H9 (cell line): Measurements from ENCODE around the gene GPR84. TPM values are rescaled to one million over a fixed set of nuclear protein-coding genes. Genes with fewer than 3 reads are reported as not detected.

Source experiments
- DNase-seq: peaks from one replicate; pipeline ENCODE4 v3.0.0-alpha.2; 2017
- H2AFZ ChIP-seq: one replicate; pipeline ENCODE4 v1.6.1; 2013; ENCODE audit warnings: mild to moderate bottlenecking, low read length, control low read depth, moderate library complexity
- H2AK5ac ChIP-seq: 2 replicates; pipeline ENCODE4 v1.6.1; 2013; ENCODE audit warnings: low read length, control low read depth, mixed read lengths; ENCODE audit not compliant: insufficient read length
- H2BK120ac ChIP-seq: one replicate; pipeline ENCODE4 v1.6.1; 2013; ENCODE audit warnings: low read depth, mild to moderate bottlenecking, low read length, control low read depth, inconsistent platforms; ENCODE audit not compliant: poor library complexity, severe bottlenecking
- H2BK12ac ChIP-seq: 2 replicates; pipeline ENCODE4 v1.6.1; 2013; ENCODE audit warnings: low read length, control low read depth, mixed read lengths, low read depth; ENCODE audit not compliant: insufficient read length
- H2BK15ac ChIP-seq: 2 replicates; pipeline ENCODE4 v1.6.1; 2013; ENCODE audit warnings: low read depth, low read length, control low read depth
- H2BK20ac ChIP-seq: one replicate; pipeline ENCODE4 v1.6.1; 2013; ENCODE audit warnings: low read depth, mild to moderate bottlenecking, low read length, control low read depth, inconsistent platforms; ENCODE audit not compliant: poor library complexity, severe bottlenecking
- H2BK5ac ChIP-seq: 2 replicates; pipeline ENCODE4 v1.6.1; 2013; ENCODE audit warnings: low read length, control low read depth, mixed read lengths; ENCODE audit not compliant: insufficient read length
- H3K14ac ChIP-seq: 2 replicates; pipeline ENCODE4 v1.6.1; 2013; ENCODE audit warnings: low read length, control low read depth; ENCODE audit not compliant: insufficient read depth
- H3K18ac ChIP-seq: 2 replicates; pipeline ENCODE4 v1.6.1; 2013; ENCODE audit warnings: low read depth, mild to moderate bottlenecking, mixed read lengths, low read length, control low read depth; ENCODE audit not compliant: insufficient read length
- H3K23ac ChIP-seq: 2 replicates; pipeline ENCODE4 v1.6.1; 2013; ENCODE audit warnings: low read length, control low read depth, mixed read lengths, low read depth; ENCODE audit not compliant: insufficient read length
- H3K23me2 ChIP-seq: 2 replicates; pipeline ENCODE4 v1.6.1; 2013; ENCODE audit warnings: low read depth, mild to moderate bottlenecking, mixed read lengths, low read length, control low read depth; ENCODE audit not compliant: insufficient read length, poor library complexity, severe bottlenecking
- H3K27ac ChIP-seq: 2 replicates; pipeline ENCODE4 v1.5.1; 2013; ENCODE audit warnings: low read length, control low read depth, mixed read lengths, low read depth; ENCODE audit not compliant: insufficient read length
- H3K27me3 ChIP-seq: 2 replicates; pipeline ENCODE4 v1.6.1; 2013; ENCODE audit warnings: low read length, control low read depth, inconsistent platforms; ENCODE audit not compliant: insufficient read depth
- H3K4ac ChIP-seq: 2 replicates; pipeline ENCODE4 v1.6.1; 2013; ENCODE audit warnings: low read depth, mild to moderate bottlenecking, control low read depth, inconsistent platforms, low read length, moderate library complexity
- H3K4me1 ChIP-seq: 2 replicates; pipeline ENCODE4 v1.6.1; 2013; ENCODE audit warnings: low read length, control low read depth, inconsistent platforms; ENCODE audit not compliant: insufficient read depth
- H3K4me2 ChIP-seq: 2 replicates; pipeline ENCODE4 v1.6.1; 2013; ENCODE audit warnings: low read length, control low read depth, mixed read lengths; ENCODE audit not compliant: insufficient read length, insufficient read depth
- H3K56ac ChIP-seq: 2 replicates; pipeline ENCODE4 v1.6.1; 2013; ENCODE audit warnings: low read depth, mild to moderate bottlenecking, mixed read lengths, low read length, control low read depth; ENCODE audit not compliant: insufficient read length
- H3K79me1 ChIP-seq: 2 replicates; pipeline ENCODE4 v1.6.1; 2013; ENCODE audit warnings: low read depth, mild to moderate bottlenecking, moderate library complexity, low read length, control low read depth, inconsistent platforms; ENCODE audit not compliant: insufficient read depth, poor library complexity, severe bottlenecking
- H3K79me2 ChIP-seq: 2 replicates; pipeline ENCODE4 v1.6.1; 2013; ENCODE audit warnings: low read length, control low read depth, inconsistent platforms; ENCODE audit not compliant: insufficient read depth
- H3K9ac ChIP-seq: 2 replicates; pipeline ENCODE4 v1.6.1; 2013; ENCODE audit warnings: low read length, control low read depth, mixed read lengths; ENCODE audit not compliant: insufficient read length; ENCODE audit errors: extremely low read depth
- H3K9me3 ChIP-seq: one replicate; pipeline ENCODE4 v1.6.1; 2013; ENCODE audit warnings: low read depth, low read length, inconsistent platforms; ENCODE audit not compliant: control insufficient read depth
- H3T11ph ChIP-seq: one replicate; pipeline ENCODE4 v1.6.1; 2013; ENCODE audit warnings: mild to moderate bottlenecking, low read length, control low read depth, inconsistent platforms
- H4K20me1 ChIP-seq: one replicate; pipeline ENCODE4 v1.6.1; 2013; ENCODE audit not compliant: control insufficient read depth, insufficient read length, insufficient read depth
- H4K5ac ChIP-seq: 2 replicates; pipeline ENCODE4 v1.6.1; 2013; ENCODE audit warnings: low read depth, mild to moderate bottlenecking, mixed read lengths, low read length, control low read depth; ENCODE audit not compliant: insufficient read length
- H4K8ac ChIP-seq: replicated peaks from 2 replicates; pipeline ENCODE4 v1.6.1; 2013; ENCODE audit warnings: low read length, control low read depth, mixed read lengths, low read depth; ENCODE audit not compliant: insufficient read length
- H4K91ac ChIP-seq: 2 replicates; pipeline ENCODE4 v1.6.1; 2013; ENCODE audit warnings: low read depth, mild to moderate bottlenecking, moderate library complexity, mixed read lengths, low read length, control low read depth; ENCODE audit not compliant: insufficient read length
- H3K27ac Mint-ChIP-seq, 3 experiments: 2 replicates in 2 of 3; 3 replicates in 1 of 3; pipeline ENCODE4 v1.8.0; 2020 to 2021; ENCODE audit warnings: mixed read lengths in 3 of 3, mild to moderate bottlenecking in 1 of 3, moderate library complexity in 1 of 3
- H3K27me3 Mint-ChIP-seq: 2 replicates; pipeline ENCODE4 v1.8.0; 2021; ENCODE audit warnings: low read depth, mild to moderate bottlenecking, moderate library complexity, mixed read lengths
- H3K36me3 Mint-ChIP-seq, 3 experiments: 2 replicates in 2 of 3; 3 replicates in 1 of 3; pipeline ENCODE4 v1.8.0; 2020 to 2021; ENCODE audit warnings: low read depth in 3 of 3, mixed read lengths in 3 of 3; ENCODE audit not compliant: insufficient read depth in 1 of 3
- H3K4me1 Mint-ChIP-seq, 2 experiments: 2 replicates each; pipeline ENCODE4 v1.8.0; 2020; ENCODE audit warnings: mixed read lengths in 2 of 2
- H3K4me3 Mint-ChIP-seq, 2 experiments: 2 replicates in 1 of 2; 3 replicates in 1 of 2; pipeline ENCODE4 v1.8.0; 2020 to 2021; ENCODE audit warnings: mild to moderate bottlenecking in 2 of 2, mixed read lengths in 2 of 2, moderate library complexity in 1 of 2
- H3K9me3 Mint-ChIP-seq, 2 experiments: 2 replicates in 1 of 2; 3 replicates in 1 of 2; pipeline ENCODE4 v1.8.0; 2020; ENCODE audit warnings: mild to moderate bottlenecking in 2 of 2, mixed read lengths in 2 of 2, moderate library complexity in 1 of 2
- CTCF ChIP-seq: fragments of 200-600 bp; sonication (generic); conservative IDR thresholded peaks from 3 replicates; pipeline ENCODE4 v1.8.0; 2021; ENCODE audit warnings: antibody characterized with exemption, mild to moderate bottlenecking
- WGBS: extraction: QIAGEN DNeasy Blood & Tissue Kit; methylation state at CpG from one replicate; pipeline ENCODE4 v1.1.7; 2013; ENCODE audit warnings: missing lambda C conversion rate, low lambda C conversion rate, mixed read lengths; ENCODE audit not compliant: insufficient read length; ENCODE audit errors: extremely low coverage; 5-methylcytosine and 5-hydroxymethylcytosine counted together
- total RNA-seq: library from RNA; stranded (reverse); gene quantifications from 2 replicates; pipeline ENCODE4 v1.2.1, GENCODE V29; 2021

GPR84 gene
- total RNA-seq, 1 experiment from 2014 or later, result not detected

GRCh38 chr12:54381136-54381535 lies 16.9 kb upstream of the GPR84 start:
- no peak overlapping the region for H4K8ac ChIP-seq
- H3K27ac ChIP-seq, result no peak overlapping the region
- no peak overlapping the region for H2BK20ac ChIP-seq
- no peaks in the 10 kb centered on the region for H4K20me1 ChIP-seq
- no peak overlapping the region for H3T11ph ChIP-seq
- H3K23ac ChIP-seq, result no peak overlapping the region
- Mint-ChIP-seq H3K27ac (no peak overlapping the region), H3K9me3 (no peaks in the 10 kb centered on the region), H3K4me3 (no peak overlapping the region), H3K27me3 (peaks cover 25% of the 10 kb centered on the region), H3K4me1 (peaks cover 37 to 44% of the 10 kb centered on the region in 2 experiments), H3K36me3 (peaks cover 6 to 33% (median 11%) of the 10 kb centered on the region in 3 experiments; a peak in 6 of 7 replicates)
- H2BK15ac ChIP-seq, result no peak overlapping the region
- H3K14ac ChIP-seq, result no peak overlapping the region
- no peak overlapping the region for H3K4ac ChIP-seq
- H2BK12ac ChIP-seq, result no peak overlapping the region
- H3K23me2 ChIP-seq, result peaks cover 8% of the 10 kb centered on the region
- no peak overlapping the region for H3K56ac ChIP-seq
- no peak overlapping the region for H3K4me2 ChIP-seq
- no peak overlapping the region for H4K91ac ChIP-seq
- no peak overlapping the region for H3K9ac ChIP-seq
- WGBS, result no CpG with 5 or more reads among the region's 4 CpGs
- no peak overlapping the region for H2AFZ ChIP-seq
- H3K18ac ChIP-seq, result no peak overlapping the region
- DNase-seq, result no peak
- no peak overlapping the region for H2AK5ac ChIP-seq
- no peak overlapping the region for H4K5ac ChIP-seq
- no peaks in the 10 kb centered on the region for H3K79me1 ChIP-seq
- H3K27me3 ChIP-seq, result no peaks in the 10 kb centered on the region
- no peak overlapping the region for H2BK120ac ChIP-seq
- no peaks in the 10 kb centered on the region for H3K9me3 ChIP-seq
- H3K4me1 ChIP-seq, result peaks cover 7% of the 10 kb centered on the region; the same call in 1 of the 2 replicates
- no peaks in the 10 kb centered on the region for H3K79me2 ChIP-seq
- H2BK5ac ChIP-seq, result no peak overlapping the region
- no peak for TF ChIP-seq CTCF
